ENCODE data around the gene KIF18A.
"Not testable (repeated sequence)": the region's sequence is repeated elsewhere in the genome, so short reads cannot be mapped to it uniquely, and the experiment has no call there.

Gene KIF18A

DNA sequence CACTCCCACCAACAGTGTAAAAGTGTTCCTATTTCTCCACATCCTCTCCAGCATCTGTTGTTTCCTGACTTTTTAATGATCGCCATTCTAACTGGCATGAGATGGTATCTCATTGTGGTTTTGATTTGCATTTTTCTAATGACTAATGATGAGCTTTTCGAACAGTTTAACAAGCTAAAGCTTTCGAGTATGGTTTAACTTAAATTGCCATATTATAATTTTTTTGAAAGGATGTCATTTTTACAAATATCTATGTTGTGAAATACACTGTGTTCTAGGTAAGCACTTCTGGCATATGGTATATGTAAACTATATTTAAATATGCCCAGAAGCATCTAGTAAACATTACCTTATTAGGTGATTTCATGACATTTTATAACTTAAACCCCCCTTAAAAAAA is 20.3 kb downstream of the KIF18A start:
- peaks cover 27% of the 10 kb centered on the region for H3K36me3 ChIP-seq (ENCODE audit: control insufficient read depth, insufficient read depth, low read length)
- not testable (repeated sequence) for H3K4me3 ChIP-seq (ENCODE audit: extremely low read depth, insufficient read depth, low read length, poor library complexity, severe bottlenecking); H3K4me1 ChIP-seq (ENCODE audit: control insufficient read depth, insufficient read depth, low read length, poor library complexity, severe bottlenecking); H3K27ac ChIP-seq (ENCODE audit: low read depth, low read length, severe bottlenecking); H3K9me3 ChIP-seq (ENCODE audit: control insufficient read depth, low read length)
- 100% methylated on average over 1 of the region's 3 CpGs; no CpG with 5 or more reads in 1 of the 2 experiments for WGBS, 2 experiments (ENCODE audit: insufficient coverage in 2 of 2)

DNA sequence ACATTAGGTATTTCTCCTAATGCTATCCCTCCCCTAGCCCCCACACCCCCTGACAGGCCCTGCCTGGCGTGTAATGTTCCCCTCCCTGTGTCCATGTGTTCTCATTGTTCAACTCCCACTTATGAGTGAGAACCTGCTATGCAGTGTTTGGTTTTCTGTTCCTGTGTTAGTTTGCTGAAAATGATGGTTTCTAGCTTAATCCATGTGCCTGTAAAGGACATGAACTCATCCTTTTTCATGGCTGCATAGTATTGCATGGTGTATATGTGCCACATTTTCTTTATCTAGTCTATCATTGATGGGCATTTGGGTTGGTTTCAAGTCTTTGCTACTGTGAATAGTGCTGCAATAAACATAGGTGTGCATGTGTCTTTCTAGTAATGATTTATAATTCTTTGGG is 20.8 kb downstream of the KIF18A start:
- not testable (repeated sequence) for H3K4me3 ChIP-seq (ENCODE audit: extremely low read depth, insufficient read depth, low read length, poor library complexity, severe bottlenecking); H3K9me3 ChIP-seq (ENCODE audit: control insufficient read depth, low read length); H3K4me1 ChIP-seq (ENCODE audit: control insufficient read depth, insufficient read depth, low read length, poor library complexity, severe bottlenecking); H3K27ac ChIP-seq (ENCODE audit: low read depth, low read length, severe bottlenecking)
- no CpG with 5 or more reads among the region's 1 CpG for WGBS, 2 experiments (ENCODE audit: insufficient coverage in 2 of 2)
- peaks cover 29% of the 10 kb centered on the region for H3K36me3 ChIP-seq (ENCODE audit: control insufficient read depth, insufficient read depth, low read length)

DNA sequence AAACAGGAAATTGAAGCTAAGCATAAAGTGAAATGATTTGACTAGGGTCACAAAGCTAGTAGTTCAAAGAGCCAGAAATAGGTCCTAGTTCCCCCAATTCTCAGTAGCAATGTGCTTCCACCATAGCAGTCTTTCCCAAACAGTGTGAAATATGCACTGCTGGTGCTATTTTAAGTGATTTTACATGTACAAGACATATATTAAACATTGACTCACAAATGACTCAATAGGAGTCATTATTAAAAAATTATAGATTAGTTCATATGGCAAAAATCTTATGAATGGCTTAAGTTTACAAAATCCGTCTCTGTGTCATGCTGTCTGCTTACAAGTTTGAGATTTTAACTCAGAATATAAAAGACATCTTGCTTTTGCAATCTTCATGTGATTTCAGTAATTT is 21.4 kb downstream of the KIF18A start:
- H3K4me1 ChIP-seq (ENCODE audit: control insufficient read depth, insufficient read depth, low read length, poor library complexity, severe bottlenecking) = no peaks in the 10 kb centered on the region
- no peak overlapping the region for H3K27ac ChIP-seq (ENCODE audit: low read depth, low read length, severe bottlenecking)
- peaks cover 35% of the 10 kb centered on the region for H3K36me3 ChIP-seq (ENCODE audit: control insufficient read depth, insufficient read depth, low read length)
- WGBS, 2 experiments (ENCODE audit: insufficient coverage in 2 of 2) = no CpG with 5 or more reads among the region's 1 CpG
- no peaks in the 10 kb centered on the region for H3K9me3 ChIP-seq (ENCODE audit: control insufficient read depth, low read length)
- no peak overlapping the region for H3K4me3 ChIP-seq (ENCODE audit: extremely low read depth, insufficient read depth, low read length, poor library complexity, severe bottlenecking)

DNA sequence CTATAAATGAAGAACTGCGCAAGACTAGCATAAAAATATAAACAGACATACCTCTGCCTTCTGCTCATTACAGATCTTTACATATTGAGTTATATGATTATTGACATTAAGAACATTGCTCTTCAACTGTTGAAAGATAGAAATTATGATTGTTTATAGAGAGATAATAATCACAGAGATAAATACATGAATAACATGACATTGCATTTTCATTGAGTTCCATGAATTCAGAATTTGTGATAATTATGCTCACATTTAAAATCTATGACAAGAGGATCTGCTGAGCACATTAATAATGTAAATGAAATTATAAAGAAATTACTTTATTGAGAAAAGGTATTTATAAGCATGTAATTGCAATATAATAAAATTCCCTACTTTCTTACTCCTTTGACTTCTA is 24.8 kb downstream of the KIF18A start:
- H3K4me3 ChIP-seq (ENCODE audit: extremely low read depth, insufficient read depth, low read length, poor library complexity, severe bottlenecking) = no peak overlapping the region
- H3K4me1 ChIP-seq (ENCODE audit: control insufficient read depth, insufficient read depth, low read length, poor library complexity, severe bottlenecking) = no peaks in the 10 kb centered on the region
- no peaks in the 10 kb centered on the region for H3K9me3 ChIP-seq (ENCODE audit: control insufficient read depth, low read length)
- no CpG with 5 or more reads among the region's 1 CpG for WGBS, 2 experiments (ENCODE audit: insufficient coverage in 2 of 2)
- no peak overlapping the region for H3K27ac ChIP-seq (ENCODE audit: low read depth, low read length, severe bottlenecking)
- H3K36me3 ChIP-seq (ENCODE audit: control insufficient read depth, insufficient read depth, low read length) = peaks cover 36% of the 10 kb centered on the region

DNA sequence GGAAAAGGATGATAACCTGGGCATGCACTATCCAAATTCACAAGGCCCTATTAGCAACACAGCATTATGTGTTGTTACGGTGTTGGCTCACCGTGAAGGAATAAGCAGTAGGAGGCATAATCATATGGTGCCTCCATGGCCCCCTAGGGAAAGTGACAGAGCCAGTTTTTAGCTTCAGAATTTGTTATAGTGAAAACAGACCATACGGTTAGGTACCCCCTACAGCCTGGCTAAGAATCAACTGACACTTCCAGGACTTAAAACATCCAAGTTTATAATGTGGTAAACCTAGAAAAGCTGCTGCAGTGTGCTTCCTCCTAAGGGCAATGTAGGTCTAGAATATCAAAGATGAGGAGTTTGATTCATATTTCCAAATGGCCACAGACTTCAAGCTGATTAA is 30.4 kb downstream of the KIF18A start:
- Histone ChIP-seq H3K4me3 (ENCODE audit: extremely low read depth, insufficient read depth, low read length, poor library complexity, severe bottlenecking) (no peak overlapping the region), H3K27ac (ENCODE audit: low read depth, low read length, severe bottlenecking) (no peak overlapping the region), H3K36me3 (ENCODE audit: control insufficient read depth, insufficient read depth, low read length) (peaks cover 37% of the 10 kb centered on the region), H3K4me1 (ENCODE audit: control insufficient read depth, insufficient read depth, low read length, poor library complexity, severe bottlenecking) (no peaks in the 10 kb centered on the region), H3K9me3 (ENCODE audit: control insufficient read depth, low read length) (no peaks in the 10 kb centered on the region)
- 100% methylated on average over 1 of the region's 3 CpGs for WGBS, 2 experiments (ENCODE audit: insufficient coverage in 2 of 2)

DNA sequence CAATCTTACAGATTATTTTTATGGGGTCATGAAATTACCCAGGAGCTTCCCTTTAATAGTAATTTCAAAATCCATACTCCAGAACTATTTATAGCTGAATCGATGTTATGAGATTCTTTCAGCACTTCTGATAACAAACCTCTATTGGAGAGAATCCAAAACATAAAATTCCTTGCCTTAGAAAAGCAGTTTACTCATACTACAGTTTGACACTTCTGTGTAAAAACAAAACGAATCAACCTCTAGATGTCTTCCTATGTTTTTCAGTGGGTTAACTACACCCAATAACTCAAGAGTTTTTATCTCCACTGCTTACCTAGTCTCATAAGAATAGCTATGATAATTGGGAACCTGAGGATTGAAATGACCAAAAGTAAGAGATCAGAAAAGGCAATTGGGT is 35.6 kb downstream of the KIF18A start:
- 100% methylated on average over 1 of the region's 2 CpGs; no CpG with 5 or more reads in 1 of the 2 experiments for WGBS, 2 experiments (ENCODE audit: insufficient coverage in 2 of 2)
- Histone ChIP-seq H3K4me1 (ENCODE audit: control insufficient read depth, insufficient read depth, low read length, poor library complexity, severe bottlenecking) (no peaks in the 10 kb centered on the region), H3K36me3 (ENCODE audit: control insufficient read depth, insufficient read depth, low read length) (peaks cover 34% of the 10 kb centered on the region), H3K9me3 (ENCODE audit: control insufficient read depth, low read length) (no peaks in the 10 kb centered on the region), H3K27ac (ENCODE audit: low read depth, low read length, severe bottlenecking) (no peak overlapping the region), H3K4me3 (ENCODE audit: extremely low read depth, insufficient read depth, low read length, poor library complexity, severe bottlenecking) (no peak overlapping the region)

DNA sequence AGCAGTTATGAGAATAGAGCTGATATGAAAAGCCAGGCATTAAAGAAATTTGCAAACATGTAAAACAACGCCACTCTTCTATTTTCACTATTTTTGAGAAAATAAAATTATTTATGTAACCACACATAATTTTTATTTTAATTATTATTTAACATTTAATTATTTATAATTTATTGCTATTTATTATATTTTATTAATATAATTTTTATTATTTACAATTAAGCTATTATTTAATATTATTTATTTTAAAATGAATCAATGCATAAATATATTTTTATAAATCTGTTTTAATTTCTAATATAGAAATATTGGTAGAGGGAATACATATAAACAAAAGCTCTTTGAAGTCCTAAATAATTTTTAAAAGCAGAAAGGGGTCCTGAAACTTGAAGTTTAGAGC is 36.7 kb downstream of the KIF18A start:
- H3K36me3 ChIP-seq (ENCODE audit: control insufficient read depth, insufficient read depth, low read length) = peaks cover 28% of the 10 kb centered on the region
- H3K9me3 ChIP-seq (ENCODE audit: control insufficient read depth, low read length) = no peaks in the 10 kb centered on the region
- no peak overlapping the region for H3K27ac ChIP-seq (ENCODE audit: low read depth, low read length, severe bottlenecking)
- no peak overlapping the region for H3K4me3 ChIP-seq (ENCODE audit: extremely low read depth, insufficient read depth, low read length, poor library complexity, severe bottlenecking)
- WGBS, 2 experiments (ENCODE audit: insufficient coverage in 2 of 2) = no CpG with 5 or more reads among the region's 1 CpG
- no peaks in the 10 kb centered on the region for H3K4me1 ChIP-seq (ENCODE audit: control insufficient read depth, insufficient read depth, low read length, poor library complexity, severe bottlenecking)

DNA sequence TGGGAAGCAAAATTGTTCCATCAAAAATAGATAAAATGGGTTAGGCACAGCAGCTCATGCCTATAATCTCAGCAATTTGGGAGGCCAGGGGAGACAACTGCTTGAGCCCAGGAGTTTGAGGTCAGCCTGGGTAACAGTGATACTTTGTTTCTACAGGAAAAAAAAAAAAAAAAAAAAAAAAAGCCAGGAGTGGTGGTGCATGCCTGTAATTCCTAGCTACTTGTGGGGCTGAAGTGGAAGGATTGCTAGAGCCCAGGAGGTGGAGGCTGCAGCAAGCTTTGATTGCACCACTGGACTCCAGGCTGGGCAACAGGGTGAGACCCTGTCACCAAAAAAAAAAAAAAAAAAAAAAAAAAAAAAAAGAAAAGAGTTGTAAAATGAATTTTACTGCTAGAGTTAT is 49.6 kb downstream of the KIF18A start:
- no peaks in the 10 kb centered on the region for H3K9me3 ChIP-seq (ENCODE audit: control insufficient read depth, low read length)
- H3K36me3 ChIP-seq (ENCODE audit: control insufficient read depth, insufficient read depth, low read length) = peaks cover 34% of the 10 kb centered on the region
- H3K4me3 ChIP-seq (ENCODE audit: extremely low read depth, insufficient read depth, low read length, poor library complexity, severe bottlenecking) = no peak overlapping the region
- no peak overlapping the region for H3K27ac ChIP-seq (ENCODE audit: low read depth, low read length, severe bottlenecking)
- no peaks in the 10 kb centered on the region for H3K4me1 ChIP-seq (ENCODE audit: control insufficient read depth, insufficient read depth, low read length, poor library complexity, severe bottlenecking)

DNA sequence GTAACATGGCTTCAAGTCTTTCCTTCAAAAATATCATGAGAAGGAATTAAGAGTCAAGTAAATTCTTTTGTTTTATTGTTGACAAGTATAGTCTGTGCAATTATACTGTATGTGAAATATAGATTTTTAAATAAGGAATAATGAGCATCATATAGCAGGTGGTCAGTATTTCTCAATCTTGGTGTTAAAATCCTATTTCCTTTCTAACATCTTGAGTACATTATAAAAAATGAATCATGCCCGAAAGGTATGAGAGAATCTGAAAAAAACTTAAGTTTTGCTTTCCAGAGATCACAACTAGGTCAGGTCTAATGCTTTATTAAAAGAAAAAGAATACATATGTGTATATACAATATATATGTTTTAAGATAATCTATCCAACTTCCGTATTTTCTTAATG is 53.1 kb downstream of the KIF18A start:
- H3K4me3 ChIP-seq (ENCODE audit: extremely low read depth, insufficient read depth, low read length, poor library complexity, severe bottlenecking) = no peak overlapping the region
- no peaks in the 10 kb centered on the region for H3K4me1 ChIP-seq (ENCODE audit: control insufficient read depth, insufficient read depth, low read length, poor library complexity, severe bottlenecking)
- no CpG with 5 or more reads among the region's 2 CpGs for WGBS, 2 experiments (ENCODE audit: insufficient coverage in 2 of 2)
- H3K9me3 ChIP-seq (ENCODE audit: control insufficient read depth, low read length) = no peaks in the 10 kb centered on the region
- H3K36me3 ChIP-seq (ENCODE audit: control insufficient read depth, insufficient read depth, low read length) = peaks cover 27% of the 10 kb centered on the region
- no peak overlapping the region for H3K27ac ChIP-seq (ENCODE audit: low read depth, low read length, severe bottlenecking)

DNA sequence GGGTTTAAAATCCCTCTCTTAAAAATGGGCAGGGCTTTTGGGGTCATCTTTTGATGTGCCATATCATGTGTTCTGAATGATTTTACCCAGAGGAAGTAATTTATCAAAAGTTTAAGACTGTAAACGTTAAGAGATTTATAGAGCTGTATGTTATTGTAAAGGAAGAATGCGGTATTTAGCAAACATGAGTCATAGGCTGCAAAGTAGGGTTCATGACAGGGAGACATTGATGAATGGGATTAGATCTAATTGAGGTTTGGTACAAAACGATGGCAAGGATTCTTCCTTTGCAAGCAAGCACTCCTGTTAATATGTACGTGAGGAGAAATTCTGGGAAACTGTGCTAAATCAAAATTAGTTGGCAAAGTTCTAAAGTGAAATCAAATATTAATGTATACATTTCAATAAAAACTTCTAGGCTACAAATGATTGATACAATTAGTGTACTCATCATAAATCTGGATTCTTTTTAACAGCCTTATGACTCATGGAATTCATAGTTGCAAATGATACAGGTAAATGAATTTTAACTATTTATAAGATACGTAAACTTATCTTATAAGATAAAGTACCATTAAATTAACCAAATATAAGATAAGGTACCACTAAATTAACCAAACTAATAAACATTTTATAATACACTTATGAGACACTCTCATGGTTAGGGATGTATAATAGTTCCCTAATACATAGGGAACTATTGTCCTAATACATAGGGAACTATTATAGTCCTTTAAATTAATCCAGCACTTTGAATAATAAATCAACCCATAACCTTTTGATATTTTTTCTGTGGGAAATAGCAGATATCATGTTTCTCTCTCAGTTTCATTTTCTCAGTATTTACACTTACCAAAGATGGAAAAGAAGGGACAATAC is 58.4 kb downstream of the KIF18A start:
- Histone ChIP-seq H3K27ac (ENCODE audit: low read depth, low read length, severe bottlenecking) (no peak overlapping the region), H3K9me3 (ENCODE audit: control insufficient read depth, low read length) (no peaks in the 10 kb centered on the region), H3K4me1 (ENCODE audit: control insufficient read depth, insufficient read depth, low read length, poor library complexity, severe bottlenecking) (no peaks in the 10 kb centered on the region), H3K4me3 (ENCODE audit: extremely low read depth, insufficient read depth, low read length, poor library complexity, severe bottlenecking) (no peak overlapping the region), H3K36me3 (ENCODE audit: control insufficient read depth, insufficient read depth, low read length) (peaks cover 5% of the 10 kb centered on the region)
- WGBS, 2 experiments (ENCODE audit: insufficient coverage in 2 of 2) = 72 to 90% methylated on average over 2 to 3 of the region's 5 CpGs

DNA sequence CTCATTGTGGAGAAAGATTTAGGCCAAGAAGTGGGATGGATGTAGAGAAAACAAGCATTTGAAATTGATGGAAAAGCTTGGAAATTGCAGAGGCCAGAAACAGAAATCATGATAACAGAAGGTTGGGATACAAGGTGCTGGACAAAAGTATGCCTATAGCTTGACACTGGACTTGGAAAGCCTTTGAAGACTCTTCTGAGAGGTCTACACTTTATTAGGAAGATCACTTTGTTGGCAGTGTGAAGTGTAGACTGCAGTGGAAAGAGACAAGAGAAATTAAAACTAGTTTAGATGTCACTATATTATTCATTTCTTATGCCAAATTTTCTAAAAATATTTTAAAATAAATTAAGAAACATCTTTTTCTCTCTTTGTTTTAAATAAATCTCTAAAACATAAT is 59.1 kb downstream of the KIF18A start:
- Histone ChIP-seq H3K4me1 (ENCODE audit: control insufficient read depth, insufficient read depth, low read length, poor library complexity, severe bottlenecking) (no peaks in the 10 kb centered on the region), H3K27ac (ENCODE audit: low read depth, low read length, severe bottlenecking) (no peak overlapping the region), H3K36me3 (ENCODE audit: control insufficient read depth, insufficient read depth, low read length) (no peaks in the 10 kb centered on the region), H3K4me3 (ENCODE audit: extremely low read depth, insufficient read depth, low read length, poor library complexity, severe bottlenecking) (no peak overlapping the region), H3K9me3 (ENCODE audit: control insufficient read depth, low read length) (no peaks in the 10 kb centered on the region)
